SJCRH30 (cell line): ENCODE results near the gene ADAMTS20. TPM values are rescaled to one million over a fixed set of nuclear protein-coding genes. Genes with fewer than 3 reads are reported as not detected.
A peak's percentile ranks its signal among the peaks of the same experiment; 100 is the strongest.

Experiments
- DNase-seq, 2 experiments: peaks; one replicate each; pipeline ENCODE4 v3.0.0-alpha.2; 2015 to 2020
- H3K27ac ChIP-seq: fragments of 250-450 bp; sonication (Bioruptor Pico); 2 replicates; pipeline ENCODE4 v1.5.1; 2020; ENCODE audit warnings: mild to moderate bottlenecking, moderate library complexity
- H3K27me3 ChIP-seq: fragments of 250-450 bp; sonication (Bioruptor Pico); 2 replicates; pipeline ENCODE4 v1.5.1; 2020; ENCODE audit warnings: mild to moderate bottlenecking, moderate library complexity
- H3K36me3 ChIP-seq: fragments of 250-450 bp; sonication (Bioruptor Pico); 2 replicates; pipeline ENCODE4 v1.5.1; 2020; ENCODE audit warnings: mild to moderate bottlenecking, moderate library complexity
- H3K4me1 ChIP-seq: fragments of 250-450 bp; sonication (Bioruptor Pico); 2 replicates; pipeline ENCODE4 v1.5.1; 2020; ENCODE audit warnings: mild to moderate bottlenecking, moderate library complexity
- H3K4me3 ChIP-seq: fragments of 250-450 bp; sonication (Bioruptor Pico); 2 replicates; pipeline ENCODE4 v1.5.1; 2020; ENCODE audit warnings: mild to moderate bottlenecking, moderate library complexity
- H3K9me3 ChIP-seq: fragments of 250-450 bp; sonication (Bioruptor Pico); replicated peaks from 2 replicates; pipeline ENCODE4 v1.5.1; 2020; ENCODE audit warnings: mild to moderate bottlenecking, moderate library complexity
- total RNA-seq: library from RNA; depleted of rRNA; stranded (reverse); fragments of >200 nt; shearing (Covaris generic); gene quantifications from 2 replicates; pipeline ENCODE4 v1.2.3, GENCODE V29; 2014

Gene ADAMTS20
- total RNA-seq, 1 experiment from 2014 or later = not detected

- no peaks in the 10 kb centered on the region for H3K9me3 ChIP-seq
- H3K4me1 ChIP-seq = no peaks in the 10 kb centered on the region
- DNase-seq = peak in 1 of 2 experiments; percentile 28
- H3K36me3 ChIP-seq = no peaks in the 10 kb centered on the region
- H3K27me3 ChIP-seq = no peaks in the 10 kb centered on the region
- H3K4me3 ChIP-seq = no peak overlapping the region
- H3K27ac ChIP-seq = no peak overlapping the region
Measured at GRCh38 chr12:43436597-43436996, 115.4 kb downstream of the ADAMTS20 start.

GRCh38 chr12:43434614-43435013 lies 117.4 kb downstream of the ADAMTS20 start:
- H3K36me3 ChIP-seq = no peaks in the 10 kb centered on the region
- H3K27me3 ChIP-seq = no peaks in the 10 kb centered on the region
- no peak overlapping the region for H3K27ac ChIP-seq
- no peaks in the 10 kb centered on the region for H3K4me1 ChIP-seq
- no peaks in the 10 kb centered on the region for H3K9me3 ChIP-seq
- DNase-seq = no peak
- no peak overlapping the region for H3K4me3 ChIP-seq

GRCh38 chr12:43428088-43428600 lies 123.9 kb downstream of the ADAMTS20 start:
- Histone ChIP-seq H3K36me3 (no peaks in the 10 kb centered on the region), H3K27me3 (no peaks in the 10 kb centered on the region), H3K9me3 (no peaks in the 10 kb centered on the region), H3K4me1 (no peaks in the 10 kb centered on the region), H3K27ac (no peak overlapping the region), H3K4me3 (no peak overlapping the region)
- DNase-seq = no peak

GRCh38 chr12:43425361-43425760 lies 126.6 kb downstream of the ADAMTS20 start:
- Histone ChIP-seq H3K27ac (no peak overlapping the region), H3K27me3 (no peaks in the 10 kb centered on the region), H3K4me3 (no peak overlapping the region), H3K4me1 (no peaks in the 10 kb centered on the region), H3K9me3 (no peaks in the 10 kb centered on the region), H3K36me3 (no peaks in the 10 kb centered on the region)
- no peak for DNase-seq

- H3K4me3 ChIP-seq = no peak overlapping the region
- H3K27me3 ChIP-seq = no peaks in the 10 kb centered on the region
- H3K9me3 ChIP-seq = no peaks in the 10 kb centered on the region
- H3K36me3 ChIP-seq = no peaks in the 10 kb centered on the region
- H3K4me1 ChIP-seq = no peaks in the 10 kb centered on the region
- H3K27ac ChIP-seq = no peak overlapping the region
- no peak for DNase-seq
Measured at GRCh38 chr12:43416981-43417380, 135.0 kb downstream of the ADAMTS20 start.

- Histone ChIP-seq H3K4me3 (no peak overlapping the region), H3K27me3 (no peaks in the 10 kb centered on the region), H3K27ac (no peak overlapping the region), H3K36me3 (no peaks in the 10 kb centered on the region), H3K9me3 (no peaks in the 10 kb centered on the region), H3K4me1 (peaks cover 2% of the 10 kb centered on the region; the same call in 1 of the 2 replicates)
- DNase-seq = peak in 1 of 2 experiments; percentile 15
Measured at GRCh38 chr12:43407816-43408645, 144.0 kb downstream of the ADAMTS20 start.

- H3K27me3 ChIP-seq = no peaks in the 10 kb centered on the region
- peaks cover 2% of the 10 kb centered on the region; the same call in 1 of the 2 replicates for H3K4me1 ChIP-seq
- peak in 1 of 2 experiments; percentile 24 for DNase-seq
- no peaks in the 10 kb centered on the region for H3K9me3 ChIP-seq
- no peak overlapping the region for H3K4me3 ChIP-seq
- no peaks in the 10 kb centered on the region for H3K36me3 ChIP-seq
- H3K27ac ChIP-seq = no peak overlapping the region
Measured at GRCh38 chr12:43406801-43407200, 145.2 kb downstream of the ADAMTS20 start.

GRCh38 chr12:43402436-43402835 lies 149.6 kb downstream of the ADAMTS20 start:
- DNase-seq = no peak
- H3K36me3 ChIP-seq = no peaks in the 10 kb centered on the region
- no peak overlapping the region for H3K4me3 ChIP-seq
- H3K27me3 ChIP-seq = no peaks in the 10 kb centered on the region
- no peaks in the 10 kb centered on the region for H3K4me1 ChIP-seq
- H3K27ac ChIP-seq = no peak overlapping the region
- no peaks in the 10 kb centered on the region for H3K9me3 ChIP-seq

- no peaks in the 10 kb centered on the region for H3K36me3 ChIP-seq
- no peaks in the 10 kb centered on the region for H3K9me3 ChIP-seq
- H3K4me3 ChIP-seq = no peak overlapping the region
Measured at GRCh38 chr12:43401096-43401495, 150.9 kb downstream of the ADAMTS20 start.

GRCh38 chr12:43396671-43397070 lies 155.3 kb downstream of the ADAMTS20 start:
- Histone ChIP-seq H3K27ac (no peak overlapping the region), H3K9me3 (no peaks in the 10 kb centered on the region), H3K4me3 (no peak overlapping the region), H3K4me1 (no peaks in the 10 kb centered on the region), H3K27me3 (no peaks in the 10 kb centered on the region), H3K36me3 (no peaks in the 10 kb centered on the region)
- DNase-seq = peak in 1 of 2 experiments; percentile 35

More at GRCh38 chr12:43401096-43401495, 150.9 kb downstream of the ADAMTS20 start:
- Histone ChIP-seq H3K4me1 (no peaks in the 10 kb centered on the region), H3K27me3 (no peaks in the 10 kb centered on the region), H3K27ac (no peak overlapping the region)
- no peak for DNase-seq

- no peak overlapping the region for H3K4me3 ChIP-seq
- no peaks in the 10 kb centered on the region for H3K9me3 ChIP-seq
- DNase-seq = no peak
- no peaks in the 10 kb centered on the region for H3K27me3 ChIP-seq
- H3K4me1 ChIP-seq = no peaks in the 10 kb centered on the region
- H3K27ac ChIP-seq = no peak overlapping the region
- H3K36me3 ChIP-seq = no peaks in the 10 kb centered on the region
Measured at GRCh38 chr12:43392116-43392515, 159.9 kb downstream of the ADAMTS20 start.

GRCh38 chr12:43381879-43382278 lies 170.1 kb downstream of the ADAMTS20 start:
- Histone ChIP-seq H3K4me3 (no peak overlapping the region), H3K27me3 (no peaks in the 10 kb centered on the region), H3K27ac (no peak overlapping the region), H3K9me3 (no peaks in the 10 kb centered on the region), H3K4me1 (no peaks in the 10 kb centered on the region), H3K36me3 (no peaks in the 10 kb centered on the region)
- DNase-seq = no peak

GRCh38 chr12:43378448-43378847 lies 173.6 kb downstream of the ADAMTS20 start:
- Histone ChIP-seq H3K4me1 (no peaks in the 10 kb centered on the region), H3K36me3 (no peaks in the 10 kb centered on the region), H3K27me3 (no peaks in the 10 kb centered on the region), H3K27ac (no peak overlapping the region), H3K4me3 (no peak overlapping the region), H3K9me3 (no peaks in the 10 kb centered on the region)
- DNase-seq = no peak

GRCh38 chr12:43370263-43370662 lies 181.7 kb downstream of the ADAMTS20 start:
- no peak for DNase-seq
- H3K9me3 ChIP-seq = no peaks in the 10 kb centered on the region
- no peaks in the 10 kb centered on the region for H3K27me3 ChIP-seq

GRCh38 chr12:43362910-43363694 lies 188.9 kb downstream of the ADAMTS20 start:
- no peak overlapping the region for H3K27ac ChIP-seq
- DNase-seq = no peak
- no peaks in the 10 kb centered on the region for H3K9me3 ChIP-seq
- H3K4me1 ChIP-seq = no peaks in the 10 kb centered on the region
- H3K27me3 ChIP-seq = no peaks in the 10 kb centered on the region
- H3K36me3 ChIP-seq = no peaks in the 10 kb centered on the region
- no peak overlapping the region for H3K4me3 ChIP-seq

More at GRCh38 chr12:43370263-43370662, 181.7 kb downstream of the ADAMTS20 start:
- H3K27ac ChIP-seq = no peak overlapping the region
- H3K36me3 ChIP-seq = no peaks in the 10 kb centered on the region
- no peak overlapping the region for H3K4me3 ChIP-seq
- no peaks in the 10 kb centered on the region for H3K4me1 ChIP-seq
